Colon (tissue), 2 donors: ENCODE measurements around the gene OPRM1.
A peak's percentile ranks its signal among the peaks of the same experiment; 100 is the strongest.
"Not testable (repeated sequence)": the region's sequence is repeated elsewhere in the genome, so short reads cannot be mapped to it uniquely, and the experiment has no call there.

Experiments used
- FAIRE-seq: peaks from 2 replicates; lab custom pipeline; 2012; peaks lifted over from hg19 to GRCh38; lab: Jason Lieb, UNC
- donor health status: control.
- donor health status: control.

OPRM1 gene

GRCh38 chr6:154154389-154154967, 115.4 kb downstream of the OPRM1 start:
- FAIRE-seq: peak; percentile 85

- FAIRE-seq: no peak
These were observed 117.3 kb downstream of the OPRM1 start for GRCh38 chr6:154156135-154156896.

- no peak for FAIRE-seq
These were observed 118.0 kb downstream of the OPRM1 start for GRCh38 chr6:154157082-154157481.

GRCh38 chr6:154157706-154158105, 118.7 kb downstream of the OPRM1 start:
- no peak for FAIRE-seq

- no peak for FAIRE-seq
These were observed 120.1 kb downstream of the OPRM1 start for GRCh38 chr6:154159126-154159525.

- no peak for FAIRE-seq
These were observed 122.6 kb downstream of the OPRM1 start for GRCh38 chr6:154161689-154162088.

GRCh38 chr6:154164397-154164796, 125.4 kb downstream of the OPRM1 start:
- FAIRE-seq: no peak

- FAIRE-seq: no peak
These were observed 126.4 kb downstream of the OPRM1 start for GRCh38 chr6:154165478-154165877.

GRCh38 chr6:154166140-154166539, 127.1 kb downstream of the OPRM1 start:
- no peak for FAIRE-seq

- no peak for FAIRE-seq
These were observed 128.1 kb downstream of the OPRM1 start for GRCh38 chr6:154167126-154167525.

GRCh38 chr6:154169193-154169847, 130.3 kb downstream of the OPRM1 start:
- no peak for FAIRE-seq

- no peak for FAIRE-seq
These were observed 131.1 kb downstream of the OPRM1 start for GRCh38 chr6:154170106-154170505.

GRCh38 chr6:154172393-154172792, 133.4 kb downstream of the OPRM1 start:
- not testable (repeated sequence) for FAIRE-seq

GRCh38 chr6:154179434-154179833, 140.4 kb downstream of the OPRM1 start:
- no peak for FAIRE-seq

GRCh38 chr6:154187203-154187602, 148.2 kb downstream of the OPRM1 start:
- FAIRE-seq: no peak

- FAIRE-seq: no peak
These were observed 148.7 kb downstream of the OPRM1 start for GRCh38 chr6:154187714-154188113.

GRCh38 chr6:154196333-154196885, 157.4 kb downstream of the OPRM1 start:
- FAIRE-seq: no peak

GRCh38 chr6:154197196-154197860, 158.3 kb downstream of the OPRM1 start:
- FAIRE-seq: no peak

- not testable (repeated sequence) for FAIRE-seq
These were observed 162.6 kb downstream of the OPRM1 start for GRCh38 chr6:154201688-154202087.

- no peak for FAIRE-seq
These were observed 163.3 kb downstream of the OPRM1 start for GRCh38 chr6:154202339-154202738.

GRCh38 chr6:154202958-154203357, 163.9 kb downstream of the OPRM1 start:
- FAIRE-seq: no peak

GRCh38 chr6:154206141-154206540, 167.1 kb downstream of the OPRM1 start:
- no peak for FAIRE-seq
